Hematopoietic multipotent progenitor cell treated with erythropoietin and hydrocortisone succinate and interleukin-3 and kit ligand, for 6 days (in vitro differentiated cells): Measurements from ENCODE around the gene HOXC5.
A peak's percentile ranks its signal among the peaks of the same experiment; 100 is the strongest.

ENCODE experiments used
- DNase-seq: peaks from one replicate; pipeline ENCODE4 v3.0.0-alpha.2; 2015

The HOXC5 gene

DNA sequence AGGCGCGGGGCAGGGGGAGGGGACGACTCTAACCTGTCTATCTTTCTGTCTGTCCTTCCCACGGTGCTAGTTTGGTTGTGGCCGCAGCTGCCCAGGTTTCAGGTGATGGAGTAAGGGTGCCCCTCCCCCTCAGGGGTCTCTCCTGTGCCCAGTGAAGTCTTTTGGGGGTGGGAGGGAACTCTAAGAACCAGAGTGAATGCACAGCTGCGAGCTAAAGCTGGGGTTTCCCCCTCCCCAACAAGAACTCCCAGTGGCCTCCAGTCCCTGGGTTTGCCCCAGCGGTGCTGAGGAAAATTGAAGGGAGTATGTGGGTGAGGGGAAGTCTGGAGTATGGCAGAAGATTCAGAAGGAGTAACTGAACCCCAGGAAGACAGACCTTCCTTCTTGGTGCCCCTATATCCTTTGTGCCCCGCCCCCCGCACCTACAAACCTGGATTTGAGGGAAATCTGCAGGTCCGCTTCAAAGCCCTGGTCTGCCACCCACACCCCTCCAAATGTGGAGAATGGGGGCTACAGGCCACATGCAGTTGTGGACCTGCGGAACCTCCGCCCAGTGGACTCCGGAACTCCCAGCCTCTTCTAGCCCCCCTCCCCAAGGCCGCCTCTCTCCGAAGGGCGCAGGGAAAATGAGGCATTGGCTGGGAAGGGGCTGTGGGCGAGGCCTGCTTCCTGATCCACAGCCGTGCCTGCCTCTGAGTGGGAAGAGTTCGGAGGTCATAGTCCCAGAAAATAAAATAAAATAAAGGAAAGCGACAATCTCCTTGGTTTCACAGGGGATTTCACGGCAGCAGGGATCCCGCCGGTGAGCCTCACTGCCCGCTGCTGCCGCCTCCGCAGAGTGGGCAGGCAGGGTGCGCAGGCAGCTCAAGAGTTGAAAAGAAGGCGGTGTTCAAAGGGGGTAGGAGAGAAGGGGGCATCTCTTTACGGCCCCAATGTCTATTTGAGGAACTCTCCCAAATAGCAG lies 36.3 kb upstream of the HOXC5 start:
- no peak for DNase-seq

DNA sequence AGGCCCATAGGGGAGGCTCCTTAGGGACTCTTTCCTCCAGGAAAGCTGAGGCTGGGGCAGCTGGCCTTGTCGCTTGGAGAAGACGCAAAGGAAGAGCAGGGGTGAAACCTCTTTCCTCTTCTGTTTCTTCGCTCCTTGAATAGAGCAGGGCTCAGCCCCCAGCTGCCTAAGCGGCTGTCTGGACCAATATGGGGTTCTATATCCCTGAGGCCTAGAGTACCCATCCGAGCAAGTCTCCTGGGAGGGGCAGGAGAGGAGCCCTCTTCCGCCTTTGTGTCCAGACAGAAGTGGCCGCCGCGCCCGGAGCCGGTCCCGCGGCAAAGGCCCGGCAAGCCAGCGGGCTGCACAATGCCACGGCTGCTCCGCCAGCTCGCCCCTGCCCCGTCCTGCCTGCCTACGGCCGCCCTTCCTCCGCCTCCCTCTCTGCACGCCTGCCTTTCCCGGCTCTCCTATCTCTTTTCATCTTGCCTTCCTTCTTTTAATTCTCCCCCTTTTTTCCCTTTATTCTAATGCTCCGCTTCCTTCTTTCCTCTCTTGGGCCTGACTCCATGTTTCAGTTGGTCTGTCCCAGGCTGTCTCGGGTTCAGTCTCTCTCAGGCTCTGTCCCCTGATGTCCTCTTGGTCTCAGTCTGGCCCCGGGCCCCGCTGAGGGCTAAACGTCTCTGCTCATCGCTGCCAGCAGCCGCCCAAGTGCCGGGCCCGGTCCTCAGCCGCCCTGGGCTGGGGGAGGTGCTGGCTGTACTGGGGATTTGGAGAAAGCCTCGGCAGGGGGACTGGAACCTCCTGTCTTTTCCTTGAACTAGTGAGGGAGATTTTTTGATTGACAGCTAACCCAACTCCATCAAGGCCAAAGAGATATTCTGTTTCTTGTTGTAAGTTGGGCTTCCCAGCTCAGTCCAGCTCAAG lies 35.4 kb upstream of the HOXC5 start:
- DNase-seq = no peak

DNA sequence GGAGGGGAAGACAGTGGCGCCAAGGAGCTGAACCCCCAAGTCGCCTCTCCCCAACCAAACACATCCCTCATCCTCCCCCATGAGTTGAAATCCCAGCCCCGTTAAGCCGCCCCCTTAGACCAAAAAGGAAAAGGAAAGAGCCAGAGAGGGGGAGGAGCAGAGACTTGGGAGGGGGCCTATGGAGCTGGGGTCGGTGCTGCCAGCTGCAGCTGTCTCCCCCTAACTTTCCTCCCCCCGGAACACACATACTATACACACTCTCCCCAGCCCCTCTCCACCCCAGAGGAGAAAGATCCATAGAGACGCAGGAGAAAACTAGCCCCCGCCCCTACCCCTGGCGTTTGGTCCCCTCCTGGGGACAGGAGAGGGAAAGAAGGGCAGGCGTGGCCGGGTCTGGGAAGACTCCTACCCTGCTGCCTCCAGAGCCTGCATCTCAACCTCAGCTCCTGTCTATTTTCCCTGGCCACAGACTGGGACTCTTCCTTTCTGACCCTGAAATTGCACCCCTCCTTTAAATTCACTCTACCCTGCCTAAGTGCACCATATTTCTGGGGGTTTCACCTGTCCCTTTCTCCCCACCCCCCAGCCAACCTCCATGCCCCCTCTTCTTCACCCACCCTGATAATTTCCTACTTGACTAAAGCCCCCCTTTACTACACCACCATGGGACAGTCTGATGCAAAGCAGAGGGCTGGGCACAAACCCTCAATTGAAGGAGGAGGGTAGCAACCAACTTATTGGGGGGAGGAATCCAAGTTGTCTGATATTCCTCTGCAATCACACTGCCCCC lies 34.5 kb upstream of the HOXC5 start:
- DNase-seq = no peak

DNA sequence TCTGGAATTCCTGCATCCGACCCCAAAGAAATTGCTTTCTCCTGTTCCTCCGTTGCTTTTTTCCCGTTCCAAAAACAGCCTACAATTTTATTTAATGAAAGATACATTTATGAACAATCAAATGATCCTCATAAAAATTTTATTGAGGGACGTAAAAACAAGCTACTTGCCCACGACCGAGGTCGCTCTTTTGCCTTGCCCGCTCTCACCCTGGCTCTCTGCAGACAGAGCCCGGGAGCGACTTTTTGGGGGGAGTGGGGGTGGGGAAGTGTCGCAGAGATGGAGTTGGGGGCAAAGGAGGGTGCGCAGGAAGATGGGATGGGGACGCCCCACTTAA lies 34.0 kb upstream of the HOXC5 start:
- no peak for DNase-seq

DNA sequence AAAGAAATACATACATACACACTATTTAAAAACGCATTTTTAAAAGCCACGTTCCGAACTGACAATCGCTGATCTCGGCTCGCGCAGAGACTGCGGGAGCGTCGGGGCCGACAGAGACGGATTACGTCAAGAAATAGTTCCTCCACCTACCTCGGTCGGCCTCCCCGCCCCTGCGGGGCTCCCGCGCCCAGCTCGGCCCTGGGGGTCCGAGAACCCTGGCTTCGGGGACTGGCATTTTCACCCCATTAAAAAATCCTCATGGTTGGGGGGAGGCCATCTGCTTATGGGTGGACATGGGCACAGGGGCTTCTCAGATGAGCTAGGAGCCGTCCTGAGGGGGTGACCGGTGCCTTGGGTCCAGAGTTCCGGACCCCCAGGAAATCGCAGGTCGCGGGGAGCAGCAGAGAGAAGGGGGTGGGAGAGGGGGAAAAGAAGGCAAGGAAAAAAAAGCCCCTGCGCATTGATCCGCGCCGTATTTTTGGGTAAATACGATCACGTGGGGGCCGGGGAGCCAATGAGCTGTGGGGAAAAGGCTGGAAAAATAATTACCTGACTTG lies 33.2 kb upstream of the HOXC5 start:
- DNase-seq = no peak

DNA sequence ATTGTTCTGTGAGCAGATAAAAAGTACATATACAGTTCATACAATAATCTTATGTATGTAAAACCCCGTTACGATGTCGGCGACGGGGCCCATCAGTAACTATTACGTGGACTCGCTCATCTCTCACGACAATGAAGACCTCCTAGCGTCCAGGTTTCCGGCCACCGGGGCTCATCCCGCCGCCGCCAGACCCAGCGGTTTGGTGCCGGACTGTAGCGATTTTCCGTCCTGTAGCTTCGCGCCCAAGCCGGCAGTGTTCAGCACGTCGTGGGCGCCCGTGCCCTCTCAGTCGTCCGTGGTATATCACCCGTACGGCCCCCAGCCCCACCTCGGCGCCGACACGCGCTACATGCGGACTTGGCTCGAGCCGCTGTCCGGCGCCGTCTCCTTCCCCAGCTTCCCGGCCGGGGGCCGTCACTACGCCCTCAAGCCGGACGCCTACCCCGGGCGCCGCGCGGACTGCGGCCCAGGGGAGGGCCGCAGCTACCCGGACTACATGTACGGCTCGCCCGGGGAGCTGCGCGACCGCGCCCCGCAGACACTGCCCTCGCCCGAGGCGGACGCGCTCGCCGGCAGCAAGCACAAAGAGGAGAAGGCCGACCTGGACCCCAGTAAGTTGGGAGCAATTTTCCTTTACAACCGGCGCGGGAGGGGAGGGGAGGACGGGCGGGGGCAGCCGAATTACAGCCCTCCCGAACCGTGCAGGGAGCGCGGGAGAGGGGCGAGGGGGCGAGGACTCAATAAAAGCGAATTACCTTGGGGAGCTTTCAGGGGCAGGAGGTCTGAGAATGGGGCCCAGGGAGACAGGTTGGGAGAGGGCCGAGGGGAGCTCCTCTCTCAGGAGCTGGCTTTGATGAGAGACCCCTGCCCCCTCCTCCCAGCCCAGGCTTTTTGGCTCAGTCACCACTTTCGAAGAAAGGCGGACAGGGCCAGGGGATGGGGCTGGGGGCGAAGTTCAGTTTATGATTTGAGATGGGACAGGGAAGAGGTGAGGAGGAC lies 32.4 kb upstream of the HOXC5 start, which contains the start of gene HOXC9:
TSS of gene HOXC9 (plus strand) at position 46 of the 999 bp plus-strand sequence. CDS start at position 74, 28 bp downstream.
- no peak for DNase-seq

DNA sequence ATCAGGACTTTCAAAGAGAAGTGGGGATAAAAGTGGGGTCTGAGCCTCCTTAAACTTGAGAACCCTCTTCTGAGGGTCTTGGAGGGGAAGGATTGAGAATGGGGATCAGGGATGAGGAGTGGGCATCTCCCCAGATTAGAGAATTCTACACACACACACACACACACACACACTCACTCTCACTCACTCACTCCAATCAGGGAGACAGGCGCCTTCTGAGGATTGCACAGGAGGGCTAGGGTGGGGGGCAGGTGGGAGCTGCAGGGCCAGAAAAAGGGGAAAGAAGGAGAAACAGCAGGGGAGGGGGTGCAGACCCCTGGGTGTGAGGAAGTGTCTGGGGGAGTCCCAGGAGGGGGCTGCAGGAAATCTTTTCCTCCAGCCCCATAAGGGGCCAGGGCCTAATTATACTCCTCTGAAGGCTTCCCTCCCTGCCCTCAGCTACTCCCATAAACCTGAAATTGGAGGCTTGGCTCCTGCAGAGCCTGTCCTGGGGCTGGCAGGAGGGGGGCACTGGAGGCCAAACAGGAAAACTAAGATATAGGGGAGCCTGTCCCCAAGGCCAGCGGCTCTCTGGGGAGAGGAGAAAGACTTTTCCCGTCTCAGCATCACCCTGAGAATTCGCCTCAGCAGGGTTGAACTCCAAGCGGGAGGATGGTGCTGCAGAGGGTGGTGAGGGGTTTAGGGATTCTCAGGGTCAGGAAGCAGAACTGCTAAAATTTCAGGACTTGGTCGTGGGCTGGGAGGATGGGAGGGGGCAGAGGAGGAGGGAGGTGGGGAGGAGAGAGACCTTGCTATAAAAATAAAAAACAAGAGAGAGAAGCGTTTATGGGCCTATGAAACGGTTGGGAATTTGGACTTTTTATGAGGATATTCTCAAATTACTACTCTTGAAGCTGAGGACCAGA lies 31.3 kb upstream of the HOXC5 start:
- DNase-seq = no peak

DNA sequence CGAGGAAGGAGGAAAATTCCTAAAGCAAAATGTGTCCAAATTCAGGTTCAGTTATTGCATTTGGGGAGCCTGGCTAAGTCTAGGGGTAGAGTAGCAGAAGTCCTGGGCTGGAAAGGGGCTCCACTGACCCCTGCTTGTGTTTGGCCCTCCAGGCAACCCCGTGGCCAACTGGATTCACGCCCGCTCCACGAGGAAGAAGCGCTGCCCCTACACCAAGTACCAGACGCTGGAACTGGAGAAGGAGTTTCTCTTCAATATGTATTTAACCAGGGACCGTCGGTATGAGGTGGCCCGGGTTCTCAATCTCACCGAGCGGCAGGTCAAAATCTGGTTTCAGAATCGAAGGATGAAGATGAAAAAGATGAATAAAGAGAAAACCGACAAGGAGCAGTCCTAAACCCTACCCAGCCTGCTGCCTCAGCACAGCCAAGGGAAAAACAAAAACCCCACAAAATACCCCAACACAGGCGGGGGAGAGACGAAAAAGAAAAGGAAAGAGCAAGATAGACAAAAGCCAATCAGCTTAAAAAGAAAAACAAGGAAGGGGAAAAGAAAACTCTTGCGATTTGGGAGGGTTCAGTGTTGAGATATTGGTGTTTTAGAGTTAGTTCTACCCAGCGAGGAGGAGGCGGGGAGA lies 30.5 kb upstream of the HOXC5 start:
- DNase-seq = no peak

DNA sequence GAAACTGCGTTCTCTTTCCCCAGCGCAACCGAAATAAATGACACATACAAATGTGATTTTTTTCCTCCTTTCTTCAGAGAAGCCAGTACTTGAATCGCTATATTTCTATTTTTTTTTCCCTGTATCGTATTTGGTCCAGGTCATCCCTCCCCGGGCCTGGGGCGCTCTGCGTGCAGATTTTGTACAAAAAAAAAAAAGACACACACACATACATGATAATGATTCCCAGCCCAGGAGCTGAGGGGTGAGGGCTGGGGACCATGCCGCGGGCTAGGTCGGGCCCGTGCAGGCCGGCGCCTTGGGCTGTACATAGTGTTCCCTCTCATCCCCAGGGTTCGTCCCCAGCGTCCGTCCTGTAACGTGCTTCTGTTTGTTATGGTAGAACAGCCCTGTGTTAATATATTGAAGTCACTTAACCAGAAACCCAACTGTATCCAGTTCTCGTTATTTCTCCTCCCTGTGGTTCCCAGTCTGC lies 29.9 kb upstream of the HOXC5 start:
- no peak for DNase-seq

DNA sequence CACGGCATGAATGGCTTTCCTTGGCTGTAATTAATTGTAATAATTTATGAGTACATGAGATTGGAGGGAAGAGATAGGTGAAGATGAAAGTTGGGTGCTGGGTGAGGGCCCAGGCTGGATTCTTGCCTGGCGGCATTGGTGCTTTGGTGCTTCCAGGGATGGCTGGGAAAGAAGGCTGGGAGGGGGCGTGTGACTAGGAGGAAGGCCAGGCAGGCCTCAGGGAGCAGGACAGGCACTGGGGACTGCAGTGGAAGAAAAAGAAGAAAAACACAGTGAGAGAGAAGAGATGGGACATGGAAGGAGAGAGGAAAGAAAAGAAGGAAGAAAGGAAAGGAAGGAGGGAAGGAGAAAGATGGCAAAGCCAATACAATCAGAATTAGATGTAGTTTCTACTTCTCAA lies 29.2 kb upstream of the HOXC5 start:
- no peak for DNase-seq

DNA sequence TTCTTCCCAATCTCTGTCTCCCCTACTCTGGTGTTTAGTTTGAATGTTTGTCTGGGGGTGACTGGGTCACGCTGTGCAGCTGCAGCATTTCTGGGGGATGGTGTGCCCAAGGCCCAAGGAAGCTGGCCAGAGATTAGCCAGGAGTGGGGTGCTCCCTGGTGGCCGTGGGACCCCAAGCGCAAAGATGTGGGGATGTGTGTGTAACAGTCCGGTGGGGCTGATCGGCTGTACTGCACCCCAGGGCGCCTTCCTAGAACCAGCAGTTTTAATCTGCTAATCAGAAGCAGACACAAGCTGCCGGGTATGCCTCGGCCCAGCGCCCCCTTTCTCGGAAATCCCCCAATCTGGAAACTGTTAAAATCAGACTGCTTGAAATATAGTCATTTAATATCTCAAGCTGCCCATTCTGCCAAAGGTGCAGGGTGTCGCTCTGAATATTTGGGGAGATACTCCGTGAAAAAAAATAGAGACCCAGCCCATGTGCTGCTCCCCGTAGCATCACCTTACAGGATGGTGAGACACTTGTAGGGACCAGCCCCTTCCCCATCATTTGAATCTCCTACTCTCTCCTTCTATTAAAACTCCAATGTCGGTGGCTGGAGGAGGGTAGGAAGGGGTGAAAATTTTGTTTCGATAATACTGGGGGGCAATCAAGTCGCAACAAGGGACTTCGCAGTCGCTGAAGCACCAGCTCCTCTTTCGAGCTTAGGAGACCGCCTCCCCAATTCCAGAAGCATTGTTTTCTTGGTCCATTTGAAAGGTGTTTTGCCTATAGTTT lies 28.6 kb upstream of the HOXC5 start:
- DNase-seq = no peak

DNA sequence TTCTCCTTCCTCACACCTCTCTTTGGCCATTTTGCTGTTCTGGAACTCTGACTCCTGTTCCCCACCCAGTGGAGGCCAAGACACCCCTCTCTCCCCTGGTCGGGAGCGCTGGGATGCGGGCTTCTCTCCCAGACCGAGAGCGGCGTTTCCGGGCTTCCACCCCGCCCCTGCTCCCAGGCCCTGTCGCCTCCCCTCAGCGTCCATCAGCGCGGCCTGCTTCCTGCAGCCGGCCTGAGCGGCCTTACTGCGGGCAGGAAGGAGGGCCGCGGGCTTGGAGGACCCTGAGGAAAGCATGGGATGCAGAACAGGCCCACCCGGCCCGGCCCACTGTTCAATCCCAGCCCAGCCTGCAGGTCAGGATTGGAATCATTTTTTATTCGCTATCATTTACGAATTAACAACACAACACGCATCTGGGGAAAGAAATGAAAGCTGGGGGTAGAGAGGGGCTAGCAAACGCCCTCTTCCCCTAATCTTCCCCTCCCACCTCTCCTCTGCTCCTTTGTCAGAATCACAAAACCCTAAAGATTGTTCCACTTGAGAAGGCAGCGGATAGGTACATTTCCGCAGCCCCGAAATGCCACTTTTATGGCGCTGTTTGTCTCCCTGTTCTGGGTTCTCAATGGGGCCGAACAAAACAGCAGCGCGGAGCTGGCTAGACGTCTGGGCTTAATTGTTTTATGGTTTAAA lies 27.9 kb upstream of the HOXC5 start:
- no peak for DNase-seq

DNA sequence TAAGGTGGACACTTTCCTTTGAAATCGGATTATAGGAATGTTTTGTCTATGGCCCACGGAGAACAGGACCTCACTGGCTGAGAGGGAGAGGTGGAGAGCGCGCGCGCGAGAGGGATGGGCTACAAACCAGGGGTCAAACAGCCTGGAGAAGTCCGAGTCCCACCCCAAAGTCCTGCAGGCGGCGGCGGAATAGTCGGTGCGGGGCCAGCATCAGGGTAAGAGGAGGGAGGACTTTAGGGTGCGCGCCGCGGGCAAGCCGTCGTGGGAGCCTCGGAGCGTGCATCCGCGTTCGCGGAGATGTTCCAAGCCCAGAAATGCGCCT lies 27.4 kb upstream of the HOXC5 start:
- no peak for DNase-seq

DNA sequence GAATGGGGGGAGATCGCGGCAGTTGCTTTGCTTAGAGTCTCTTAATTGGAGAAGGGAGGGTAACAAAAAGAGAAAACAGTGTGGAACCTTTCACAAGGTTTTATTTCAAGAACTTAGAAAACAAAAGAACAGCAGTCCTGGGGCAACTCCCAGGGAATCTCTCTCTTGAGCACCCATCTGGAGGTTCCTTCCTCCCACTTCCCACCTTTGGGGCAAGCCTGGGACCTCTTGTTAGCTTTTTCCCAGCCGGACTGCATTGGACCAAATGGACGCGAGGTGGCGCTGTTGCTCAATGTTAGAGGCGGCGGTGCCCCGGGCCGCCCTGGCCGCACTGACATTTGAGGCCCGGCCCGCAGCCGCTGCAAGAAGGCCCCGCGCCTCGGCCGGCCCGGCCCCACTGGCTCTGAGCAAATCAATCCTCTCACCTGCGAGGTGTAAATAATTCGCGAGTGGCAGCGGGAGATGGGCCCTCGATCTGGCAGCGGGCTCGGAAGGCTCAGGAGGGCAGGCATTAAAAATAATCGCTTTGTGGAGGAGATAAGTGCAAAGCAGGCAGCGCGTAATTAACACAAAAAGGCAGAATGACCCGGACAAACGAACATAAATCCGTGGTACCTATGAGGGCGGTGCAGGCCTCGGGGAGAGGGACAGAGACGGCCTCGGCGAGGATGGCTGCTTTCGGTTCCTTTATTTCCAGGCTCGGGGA lies 26.8 kb upstream of the HOXC5 start:
- DNase-seq = peak; percentile 91

DNA sequence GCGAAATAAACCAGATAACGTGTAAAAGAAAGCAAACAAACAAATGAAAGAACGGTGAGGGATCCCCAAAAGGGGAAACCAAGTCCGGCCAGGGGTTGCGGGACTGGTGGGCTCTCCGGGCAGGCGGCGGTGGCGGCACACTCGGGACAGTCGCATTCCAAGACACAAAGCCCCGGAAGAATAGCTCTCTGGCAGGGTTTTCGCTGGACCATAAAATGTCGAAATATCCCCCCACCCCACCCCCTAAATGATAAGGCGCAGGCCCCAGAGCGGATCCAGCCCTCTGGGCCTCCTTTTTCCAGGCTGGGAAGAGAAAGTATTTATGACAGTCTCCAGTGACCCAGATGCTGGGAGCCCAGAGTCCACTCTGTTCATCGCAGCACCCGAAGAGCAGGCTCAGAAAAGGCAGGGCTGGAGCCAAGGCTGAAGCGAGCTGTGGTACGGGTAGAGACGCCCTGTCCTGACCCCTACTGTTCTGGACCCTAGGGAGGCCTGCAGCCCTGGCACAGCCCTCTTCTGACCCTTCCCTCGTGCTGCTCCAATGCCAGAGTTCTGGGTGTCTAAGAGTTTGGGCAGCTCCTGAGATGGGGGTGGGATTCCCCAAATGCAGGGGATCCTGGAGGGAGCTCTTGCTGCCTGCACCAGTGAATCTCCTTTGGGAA lies 26.2 kb upstream of the HOXC5 start:
- no peak for DNase-seq

DNA sequence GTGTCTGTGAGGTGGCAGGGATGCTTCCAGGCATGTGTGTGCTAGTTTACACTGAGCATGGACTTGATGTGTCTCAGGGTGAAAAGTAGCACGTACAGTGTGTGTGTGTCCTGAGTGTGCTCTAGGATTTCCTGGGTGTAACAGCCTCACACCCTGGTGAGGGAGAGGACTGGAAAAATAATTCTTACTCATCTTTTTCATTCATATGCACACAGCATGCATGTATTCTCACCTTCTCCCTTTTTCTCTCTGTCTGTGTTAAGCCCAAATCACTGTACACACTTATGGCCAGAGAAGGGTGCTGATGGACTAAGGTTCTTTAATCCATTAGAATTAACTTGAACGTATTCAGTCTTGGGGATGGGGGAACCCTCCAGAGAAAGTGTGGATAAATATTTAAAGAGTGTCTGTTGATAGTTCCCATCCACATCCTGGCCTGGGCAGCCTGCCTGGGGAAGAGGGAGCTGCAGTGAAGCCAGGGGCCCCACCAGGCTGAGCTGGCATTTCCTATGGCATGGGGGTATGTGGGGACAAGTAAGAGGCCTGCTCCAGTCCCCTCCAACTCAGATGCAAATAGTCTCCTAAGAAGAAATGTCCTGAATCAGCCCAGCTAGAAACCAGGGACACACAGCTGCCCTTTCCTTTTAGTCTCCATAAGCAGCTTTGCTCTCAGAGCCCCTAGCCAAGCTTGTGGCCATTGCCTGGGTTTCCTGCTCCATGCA lies 25.2 kb upstream of the HOXC5 start:
- DNase-seq = no peak

DNA sequence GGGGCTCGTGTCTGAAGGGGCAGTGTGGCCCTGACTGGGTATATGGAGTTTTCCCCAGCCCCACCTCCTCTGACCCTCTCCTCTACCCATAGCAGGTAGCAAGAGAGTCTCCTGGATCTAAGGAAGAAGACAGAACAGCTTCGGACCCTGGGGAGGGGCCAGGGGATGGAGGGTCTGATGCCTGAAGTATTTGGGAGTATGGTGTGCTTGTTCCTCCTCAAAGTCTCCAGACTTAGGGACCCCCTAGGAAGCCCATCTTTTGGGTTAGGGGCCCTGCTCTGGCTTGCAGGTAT lies 24.6 kb upstream of the HOXC5 start:
- no peak for DNase-seq
